ENCODE measurements around the gene THAP8. TPM values are rescaled to one million over a fixed set of nuclear protein-coding genes. Genes with fewer than 3 reads are reported as not detected.

The THAP8 gene
- polyA plus RNA-seq, 3 donors: 2.4 to 6.0 (median 3.1) TPM

DNA sequence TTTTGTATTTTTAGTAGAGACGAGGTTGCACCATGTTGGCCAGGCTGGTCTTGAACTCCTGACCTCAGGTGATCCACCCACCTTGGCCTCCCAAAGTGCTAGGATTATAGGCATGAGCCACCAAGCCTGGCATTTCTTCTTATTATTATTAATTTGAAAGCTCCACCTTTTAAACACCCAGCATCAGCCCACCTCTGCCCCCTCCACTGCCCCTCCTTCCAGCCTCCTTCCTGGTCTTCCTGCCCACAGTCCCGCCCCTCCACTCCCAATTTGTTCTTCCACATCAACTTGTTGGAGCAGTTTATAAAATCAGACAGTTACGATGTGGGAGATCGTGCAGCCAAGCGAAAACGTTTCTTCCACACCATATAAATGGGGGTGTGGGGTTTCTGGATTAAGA, 13.6 kb downstream of the THAP8 start:
- no peaks in the 10 kb centered on the region for H3K4me1 ChIP-seq (ENCODE audit: control insufficient read depth in 1 of 2, insufficient read depth in 2 of 2, low read length in 2 of 2)
- H3K36me3 Mint-ChIP-seq: peaks cover 3 to 8% of the 10 kb centered on the region in 2 donors
- H3K79me2 ChIP-seq (ENCODE audit: insufficient read depth, low read length): no peaks in the 10 kb centered on the region
- DNase-seq: no peak
- no peaks in the 10 kb centered on the region for H3K36me3 ChIP-seq (replicated peaks in 1 of 2; ENCODE audit: control insufficient read depth in 1 of 2, insufficient read depth in 2 of 2, low read length in 2 of 2)
- H3K9ac ChIP-seq (ENCODE audit: insufficient read depth, low read length, poor library complexity, severe bottlenecking): no peak overlapping the region
- H3K4me3 Mint-ChIP-seq: no peak overlapping the region
- TF ChIP-seq, protein P1, sequence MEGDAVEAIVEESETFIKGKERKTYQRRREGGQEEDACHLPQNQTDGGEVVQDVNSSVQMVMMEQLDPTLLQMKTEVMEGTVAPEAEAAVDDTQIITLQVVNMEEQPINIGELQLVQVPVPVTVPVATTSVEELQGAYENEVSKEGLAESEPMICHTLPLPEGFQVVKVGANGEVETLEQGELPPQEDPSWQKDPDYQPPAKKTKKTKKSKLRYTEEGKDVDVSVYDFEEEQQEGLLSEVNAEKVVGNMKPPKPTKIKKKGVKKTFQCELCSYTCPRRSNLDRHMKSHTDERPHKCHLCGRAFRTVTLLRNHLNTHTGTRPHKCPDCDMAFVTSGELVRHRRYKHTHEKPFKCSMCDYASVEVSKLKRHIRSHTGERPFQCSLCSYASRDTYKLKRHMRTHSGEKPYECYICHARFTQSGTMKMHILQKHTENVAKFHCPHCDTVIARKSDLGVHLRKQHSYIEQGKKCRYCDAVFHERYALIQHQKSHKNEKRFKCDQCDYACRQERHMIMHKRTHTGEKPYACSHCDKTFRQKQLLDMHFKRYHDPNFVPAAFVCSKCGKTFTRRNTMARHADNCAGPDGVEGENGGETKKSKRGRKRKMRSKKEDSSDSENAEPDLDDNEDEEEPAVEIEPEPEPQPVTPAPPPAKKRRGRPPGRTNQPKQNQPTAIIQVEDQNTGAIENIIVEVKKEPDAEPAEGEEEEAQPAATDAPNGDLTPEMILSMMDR (IDR thresholded peaks at IDR 0.05): no peak
- no peak overlapping the region for H3K27ac Mint-ChIP-seq
- H3K9me3 ChIP-seq (replicated peaks in 1 of 2; ENCODE audit: control insufficient read depth in 1 of 2, insufficient read depth in 1 of 2, low read length in 2 of 2): no peaks in the 10 kb centered on the region
- H3K27me3 ChIP-seq (ENCODE audit: control insufficient read depth in 2 of 2, insufficient read depth in 2 of 2, low read length in 2 of 2): no peaks in the 10 kb centered on the region
- no peak overlapping the region for H3K27ac ChIP-seq (ENCODE audit: low read depth in 1 of 2, low read length in 2 of 2)
- no peak overlapping the region for H3K4me3 ChIP-seq (replicated peaks in 1 of 3; ENCODE audit: low read depth in 2 of 3, low read length in 3 of 3)
- H3K4me2 ChIP-seq (replicated peaks; ENCODE audit: extremely low read depth, low read length, poor library complexity, severe bottlenecking): no peak overlapping the region
- H4K20me1 ChIP-seq (ENCODE audit: insufficient read depth, low read length): no peaks in the 10 kb centered on the region
- H3K4me1 Mint-ChIP-seq: peaks cover 14% of the 10 kb centered on the region
- no CpG with 5 or more reads among the region's 6 CpGs for WGBS (ENCODE audit: insufficient coverage)
- H2AFZ ChIP-seq (ENCODE audit: insufficient read depth, low read depth, low read length, poor library complexity, severe bottlenecking): no peak overlapping the region
- peaks cover 0 to 1% (median 0%) of the 10 kb centered on the region in 3 donors for H3K27me3 Mint-ChIP-seq (ENCODE audit: low read depth in 3 of 3)
- no peaks in the 10 kb centered on the region for H3K9me3 Mint-ChIP-seq
- intact Hi-C loops (cut with micrococcal nuclease): no loop called here

DNA sequence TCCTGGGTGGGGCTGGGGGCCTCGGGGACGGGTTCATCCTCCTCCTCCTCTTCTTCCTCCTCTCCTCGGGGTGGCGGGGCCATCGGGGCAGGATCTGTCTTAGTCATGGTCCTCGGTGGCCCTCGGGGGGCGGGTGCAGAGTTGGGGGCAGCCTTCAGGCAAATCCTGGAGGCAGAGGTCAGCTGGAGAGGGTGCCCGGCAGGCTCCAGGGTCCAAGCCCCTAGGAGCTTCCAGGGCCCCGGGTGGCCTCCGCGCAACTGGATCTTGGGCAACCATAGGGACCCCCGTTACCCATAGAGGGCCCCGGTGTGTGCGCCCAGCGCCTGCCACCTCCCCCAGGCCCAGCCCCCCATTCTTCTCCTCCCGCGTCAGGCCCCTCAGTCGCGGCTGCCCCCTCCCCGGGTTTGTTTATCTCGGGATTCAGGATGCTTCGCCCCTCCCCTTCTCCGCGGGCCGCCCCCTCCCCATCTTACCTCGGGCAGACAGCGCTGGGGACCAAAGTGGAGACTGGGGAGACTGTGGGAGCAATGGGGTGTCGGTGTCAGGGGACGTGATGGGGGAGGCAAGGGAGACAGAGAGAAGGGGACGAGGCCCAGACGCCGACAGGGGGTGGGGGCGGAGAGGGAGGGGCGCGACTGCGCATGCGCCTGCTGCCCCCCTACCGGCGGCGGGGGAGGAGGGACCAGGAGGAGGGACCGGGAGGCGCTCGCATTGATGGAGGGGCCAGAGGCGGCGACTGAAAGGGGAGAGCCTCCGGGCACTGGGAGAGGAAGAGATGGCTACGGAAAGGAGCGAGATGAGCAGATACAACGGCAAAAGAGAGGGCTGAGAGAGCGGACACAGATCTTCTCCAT, 21.6 kb downstream of the THAP8 start, which contains the start of gene CLIP3:
Gene CLIP3, minus strand, starts transcription at position 623 of the 854 bp plus-strand sequence. Its CDS starts 516 bp downstream, at position 107.
- Mint-ChIP-seq H3K9me3 (no peaks in the 10 kb centered on the region), H3K27me3 (ENCODE audit: low read depth in 3 of 3) (peaks cover 5 to 15% (median 12%) of the 10 kb centered on the region in 3 donors), H3K4me1 (peaks cover 10% of the 10 kb centered on the region), H3K27ac (peak within 1 kb of the TSS in 1 of 7 donors; percentile 1), H3K36me3 (peaks cover 16% of the 10 kb centered on the region in 2 donors), H3K4me3 (peak within 1 kb of the TSS in 1 of 2 donors; percentile 23)
- TF ChIP-seq, protein P1 (IDR thresholded peaks at IDR 0.05): no peak
- no peak within 1 kb of the TSS for H3K4me3 ChIP-seq (replicated peaks in 1 of 3; ENCODE audit: low read depth in 2 of 3, low read length in 3 of 3)
- no peak within 1 kb of the TSS for H2AFZ ChIP-seq (ENCODE audit: insufficient read depth, low read depth, low read length, poor library complexity, severe bottlenecking)
- no peaks in the 10 kb centered on the region for H3K9me3 ChIP-seq (replicated peaks in 1 of 2; ENCODE audit: control insufficient read depth in 1 of 2, insufficient read depth in 1 of 2, low read length in 2 of 2)
- H3K27ac ChIP-seq (ENCODE audit: low read depth in 1 of 2, low read length in 2 of 2): no peak within 1 kb of the TSS
- peaks cover 0 to 7% of the 10 kb centered on the region in 2 donors for H3K36me3 ChIP-seq (replicated peaks in 1 of 2; ENCODE audit: control insufficient read depth in 1 of 2, insufficient read depth in 2 of 2, low read length in 2 of 2)
- 2% methylated on average over 27 of the region's 51 CpGs for WGBS (ENCODE audit: insufficient coverage)
- no peaks in the 10 kb centered on the region for H3K79me2 ChIP-seq (ENCODE audit: insufficient read depth, low read length)
- peaks cover 0 to 8% of the 10 kb centered on the region in 2 donors for H3K27me3 ChIP-seq (ENCODE audit: control insufficient read depth in 2 of 2, insufficient read depth in 2 of 2, low read length in 2 of 2)
- intact Hi-C loops (cut with micrococcal nuclease): no loop called here
- H4K20me1 ChIP-seq (ENCODE audit: insufficient read depth, low read length): no peaks in the 10 kb centered on the region
- no peak for DNase-seq
- H3K4me2 ChIP-seq (replicated peaks; ENCODE audit: extremely low read depth, low read length, poor library complexity, severe bottlenecking): peak within 1 kb of the TSS; percentile 31
- peak within 1 kb of the TSS; percentile 49 for H3K9ac ChIP-seq (ENCODE audit: insufficient read depth, low read length, poor library complexity, severe bottlenecking)
- peaks cover 3 to 9% of the 10 kb centered on the region in 2 donors for H3K4me1 ChIP-seq (ENCODE audit: control insufficient read depth in 1 of 2, insufficient read depth in 2 of 2, low read length in 2 of 2)

Measured in CD14-positive monocyte (primary cell).